ENCODE measurements around the gene BIRC5.

BIRC5 gene

GRCh38 chr17:78269955-78270381 is 55.9 kb downstream of the BIRC5 start:
- DNase-seq (ENCODE audit: extremely low spot score, insufficient read length, low read depth) (no peak), FAIRE-seq (no peak)

GRCh38 chr17:78271419-78272170 is 57.5 kb downstream of the BIRC5 start:
- DNase-seq (ENCODE audit: extremely low spot score, insufficient read length, low read depth), result no peak
- FAIRE-seq, result no peak

DNA sequence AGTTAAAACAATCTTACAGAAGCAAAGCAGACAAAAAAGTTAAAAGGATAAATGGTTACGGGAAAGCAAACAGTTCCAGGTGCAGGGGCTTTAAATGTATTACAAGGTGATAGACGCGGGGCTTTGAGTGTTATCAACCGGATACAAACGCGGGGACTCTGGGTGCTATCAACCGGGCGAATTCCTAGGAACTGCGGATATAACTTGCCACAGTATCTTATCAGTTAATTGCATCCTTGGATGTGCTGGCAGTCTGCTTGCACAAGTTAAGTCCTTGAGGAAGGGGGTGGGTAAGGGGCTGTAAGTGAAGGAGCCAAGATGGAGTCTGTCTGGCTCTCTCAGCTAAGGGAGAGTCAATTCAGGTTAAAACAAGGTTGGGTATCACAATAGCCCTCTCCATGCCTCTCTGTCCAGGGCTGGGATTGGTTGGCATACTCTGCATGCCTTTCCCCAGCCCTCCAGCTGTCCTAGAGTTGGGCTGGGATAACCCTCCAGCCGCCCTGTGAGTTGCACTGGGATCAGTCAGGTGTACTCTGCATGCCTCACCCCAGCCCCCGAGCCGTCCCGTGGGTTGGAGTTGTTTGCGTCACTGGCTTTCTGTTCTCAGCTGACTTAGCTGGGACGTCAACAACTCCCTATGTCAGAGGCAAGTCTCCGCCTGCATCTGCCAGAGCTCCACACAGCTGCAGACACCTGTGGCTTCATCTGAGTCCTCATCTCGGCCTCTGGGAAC is 58.3 kb downstream of the BIRC5 start:
- no peak for DNase-seq (ENCODE audit: extremely low spot score, insufficient read length, low read depth)
- FAIRE-seq, result no peak

DNA sequence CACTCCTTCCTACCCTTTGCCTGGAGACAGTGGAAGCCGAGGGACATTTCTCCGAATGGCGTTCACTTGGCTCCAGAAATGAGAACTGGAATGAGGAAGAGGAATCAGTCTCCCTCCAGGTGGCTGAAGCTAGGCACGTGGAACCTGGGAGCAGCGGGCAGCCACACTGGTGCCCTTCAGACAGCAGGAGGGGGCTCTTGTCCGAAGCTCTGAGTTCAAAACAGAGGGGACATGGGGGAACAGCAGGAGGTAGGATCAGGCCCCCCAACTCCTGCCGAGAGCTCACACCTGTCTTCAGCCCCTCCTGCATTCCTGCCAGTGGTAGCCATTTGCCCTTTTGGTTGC is 58.8 kb downstream of the BIRC5 start:
- no peak for DNase-seq (ENCODE audit: extremely low spot score, insufficient read length, low read depth)
- FAIRE-seq, result no peak

GRCh38 chr17:78273813-78274212 is 59.8 kb downstream of the BIRC5 start:
- DNase-seq (ENCODE audit: extremely low spot score, insufficient read length, low read depth), result no peak
- no peak for FAIRE-seq

Data from GM18507 (cell line).